GM19238 (cell line): Measurements from ENCODE around the gene C11orf42.
"Not testable (repeated sequence)": the region's sequence is repeated elsewhere in the genome, so short reads cannot be mapped to it uniquely, and the experiment has no call there.

Experiments used
- DNase-seq: peaks from one replicate; pipeline ENCODE4 v3.0.0; 2011; ENCODE audit warnings: low spot score; ENCODE audit not compliant: insufficient read length

C11orf42 gene

DNA sequence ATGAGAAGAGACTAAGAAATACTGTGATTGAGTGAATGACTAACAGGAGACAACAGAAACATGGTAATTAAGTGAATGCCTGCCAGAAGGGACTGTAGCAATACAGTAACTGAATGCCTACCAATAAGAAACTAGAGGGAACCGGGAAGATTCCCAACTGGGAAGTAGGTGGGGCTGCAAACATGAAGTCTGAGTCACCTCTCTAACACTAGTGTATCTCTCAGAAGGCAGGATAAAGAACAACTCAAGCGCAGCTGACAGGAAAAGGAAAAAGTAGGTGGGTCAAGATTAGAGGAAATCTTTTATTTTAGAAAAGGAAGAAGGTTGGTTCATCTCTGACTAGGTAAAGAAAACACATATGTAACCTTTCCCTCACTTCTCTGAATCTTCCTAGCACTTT is 14.0 kb downstream of the C11orf42 start:
- no peak for DNase-seq

GRCh38 chr11:6223854-6224253 is 18.5 kb downstream of the C11orf42 start:
- DNase-seq: no peak

- no peak for DNase-seq
Observed at GRCh38 chr11:6224421-6224820, 19.1 kb downstream of the C11orf42 start.

DNA sequence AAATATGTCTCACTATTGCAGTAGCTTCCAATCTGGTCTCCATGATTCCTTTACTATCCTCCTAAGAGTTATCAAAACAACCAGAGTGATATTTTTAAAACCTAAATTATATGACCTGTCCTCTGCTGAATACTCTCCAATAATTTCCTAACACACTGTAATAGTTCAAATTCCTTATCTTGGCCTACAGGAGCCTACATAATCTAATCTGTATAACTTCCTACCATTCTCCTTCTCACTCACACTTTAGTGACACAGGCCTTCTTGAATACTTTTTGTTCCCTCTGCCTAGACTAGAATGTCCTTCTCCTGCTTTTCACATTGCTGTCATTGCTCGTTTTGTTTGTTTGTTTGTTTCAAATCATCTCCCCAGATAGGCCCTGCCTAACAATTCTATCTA is 19.7 kb downstream of the C11orf42 start:
- DNase-seq: no peak

DNA sequence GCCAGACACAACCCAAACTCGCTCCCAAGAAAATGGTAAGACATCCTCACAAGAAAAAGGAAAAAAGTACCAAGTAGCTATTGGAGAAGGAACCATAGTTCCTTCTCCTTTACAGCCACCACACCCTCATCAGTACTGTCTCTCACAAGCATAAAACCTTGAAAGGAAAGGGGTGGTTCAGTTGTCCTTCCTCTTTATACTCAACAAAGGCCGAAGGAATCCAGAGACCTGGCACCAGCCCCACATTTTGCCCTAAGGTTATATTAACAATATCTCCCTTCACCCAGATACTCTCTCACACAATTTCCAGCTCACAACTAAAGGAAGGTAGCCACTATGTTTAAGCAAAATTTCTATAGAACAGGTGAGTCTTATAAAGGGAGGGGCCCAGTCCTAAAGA is 20.5 kb downstream of the C11orf42 start:
- no peak for DNase-seq

DNA sequence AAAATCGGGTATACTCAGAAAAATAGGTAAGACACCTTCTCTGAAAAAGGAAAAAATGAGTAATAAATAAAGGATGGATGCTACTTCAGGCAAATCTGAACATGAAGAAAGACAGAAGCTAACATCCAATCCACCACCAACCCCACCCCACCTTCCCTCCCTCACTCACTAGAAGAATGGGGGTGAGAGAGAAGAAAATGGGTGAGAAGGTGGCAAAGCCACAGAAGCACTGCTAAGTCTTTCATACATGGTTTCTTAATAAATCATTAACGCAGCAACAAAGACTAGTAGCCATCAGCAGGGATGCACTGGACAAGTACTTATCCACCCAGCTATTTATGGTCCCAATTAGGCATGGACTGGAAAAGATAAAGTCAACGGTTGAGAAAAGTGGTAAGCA is 23.2 kb downstream of the C11orf42 start:
- DNase-seq: no peak

DNA sequence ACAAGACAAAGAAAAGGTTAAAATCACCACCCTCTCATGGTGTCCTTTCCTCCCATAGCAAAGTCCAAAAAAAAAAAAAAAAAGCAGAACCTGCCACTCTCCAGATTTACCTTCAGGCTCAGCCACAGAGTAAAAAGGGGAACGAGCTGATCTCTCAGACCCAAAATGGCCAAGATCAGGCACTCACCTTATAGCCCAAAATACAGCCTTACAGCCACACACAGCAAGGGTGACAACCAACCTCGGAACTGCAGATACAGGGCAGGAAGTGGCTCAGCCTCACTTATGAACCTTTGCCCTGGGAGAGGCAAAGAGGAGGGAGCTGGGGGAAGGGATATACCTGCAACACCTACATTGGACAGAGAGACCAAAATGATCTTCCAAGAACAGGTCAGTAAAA is 24.6 kb downstream of the C11orf42 start:
- no peak for DNase-seq

DNA sequence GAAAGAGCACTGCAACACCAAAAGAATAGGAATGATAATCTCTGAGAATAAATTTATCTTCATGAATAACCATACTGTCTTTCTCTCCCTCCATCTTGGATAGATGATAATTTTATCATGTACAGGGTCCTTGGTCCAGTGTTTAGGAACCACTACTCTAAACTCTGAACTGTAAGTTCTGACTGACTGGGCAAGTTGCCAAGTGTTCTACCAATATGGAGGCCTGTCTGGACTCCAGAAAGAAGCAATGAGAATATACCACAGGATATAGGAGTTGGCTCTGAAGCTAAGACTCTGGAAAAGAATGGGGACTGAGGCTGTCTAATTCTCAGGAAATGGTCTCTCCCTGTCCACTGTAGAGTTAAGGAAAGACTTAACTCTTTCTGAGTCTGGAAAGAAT is 27.5 kb downstream of the C11orf42 start:
- no peak for DNase-seq

GRCh38 chr11:6233984-6234386 is 28.6 kb downstream of the C11orf42 start:
- DNase-seq: no peak

DNA sequence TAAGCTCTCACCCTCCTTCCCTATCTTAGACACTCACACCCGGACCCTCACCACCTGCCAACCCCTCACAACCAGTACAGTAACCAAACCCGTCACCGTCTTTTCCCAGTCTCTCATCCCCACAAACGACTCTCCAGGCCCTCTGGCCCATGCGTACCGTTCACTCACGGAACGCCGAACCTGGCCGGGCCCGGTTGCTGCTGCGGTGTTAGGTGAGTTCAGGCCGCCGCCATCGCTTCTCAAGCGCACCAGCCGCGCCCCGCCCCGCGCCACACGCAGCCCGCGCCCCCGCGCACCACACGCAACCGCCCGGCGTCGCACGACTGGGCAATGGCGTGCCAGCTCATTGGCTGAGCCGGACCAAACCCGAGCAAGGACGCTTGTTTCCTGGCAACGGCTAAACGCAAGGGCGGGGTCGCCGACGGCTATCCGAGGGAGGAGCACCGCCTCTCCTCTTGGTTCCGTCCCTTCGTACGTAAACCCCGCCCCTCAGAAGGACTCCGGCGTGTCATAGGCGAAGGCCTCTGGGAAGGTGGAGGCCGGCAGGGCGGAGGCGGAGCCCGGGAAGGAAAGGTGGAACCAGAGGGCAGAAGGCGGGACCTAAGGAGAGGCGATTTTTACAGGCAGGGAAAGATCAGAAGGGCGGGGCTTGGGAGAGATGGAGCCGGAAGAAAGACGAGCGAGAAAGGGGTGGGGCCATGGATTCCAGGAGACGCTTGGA is 29.2 kb downstream of the C11orf42 start, which contains the start of gene FHIP1B:
Gene FHIP1B, minus strand, starts transcription at position 250 of the 721 bp plus-strand sequence. CDS start 10,120 bp downstream, outside the sequence.
- DNase-seq: peak; percentile 92

- DNase-seq: no peak
Observed at GRCh38 chr11:6237266-6237665, 31.9 kb downstream of the C11orf42 start.

GRCh38 chr11:6237761-6238302 is 32.5 kb downstream of the C11orf42 start:
- no peak for DNase-seq

- no peak for DNase-seq
Observed at GRCh38 chr11:6238902-6239301, 33.5 kb downstream of the C11orf42 start, which contains the start of gene CNGA4. TSS of gene CNGA4 (plus strand) at chr11:6239089. CDS start at chr11:6239207, 118 bp downstream.

- DNase-seq: no peak
Observed at GRCh38 chr11:6240139-6240538, 34.8 kb downstream of the C11orf42 start.

GRCh38 chr11:6240781-6241180 is 35.4 kb downstream of the C11orf42 start:
- DNase-seq: no peak

DNA sequence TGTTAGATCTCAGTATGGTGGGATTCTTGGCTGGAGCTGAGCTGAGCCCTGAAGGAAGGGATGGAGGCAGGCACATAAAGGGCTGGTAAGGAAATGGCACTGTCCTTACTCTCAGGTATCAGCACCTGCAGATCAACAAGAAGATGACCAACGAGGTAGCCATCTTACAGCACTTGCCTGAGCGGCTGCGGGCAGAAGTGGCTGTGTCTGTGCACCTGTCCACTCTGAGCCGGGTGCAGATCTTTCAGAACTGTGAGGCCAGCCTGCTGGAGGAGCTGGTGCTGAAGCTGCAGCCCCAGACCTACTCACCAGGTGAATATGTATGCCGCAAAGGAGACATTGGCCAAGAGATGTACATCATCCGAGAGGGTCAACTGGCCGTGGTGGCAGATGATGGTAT is 36.0 kb downstream of the C11orf42 start:
- no peak for DNase-seq

DNA sequence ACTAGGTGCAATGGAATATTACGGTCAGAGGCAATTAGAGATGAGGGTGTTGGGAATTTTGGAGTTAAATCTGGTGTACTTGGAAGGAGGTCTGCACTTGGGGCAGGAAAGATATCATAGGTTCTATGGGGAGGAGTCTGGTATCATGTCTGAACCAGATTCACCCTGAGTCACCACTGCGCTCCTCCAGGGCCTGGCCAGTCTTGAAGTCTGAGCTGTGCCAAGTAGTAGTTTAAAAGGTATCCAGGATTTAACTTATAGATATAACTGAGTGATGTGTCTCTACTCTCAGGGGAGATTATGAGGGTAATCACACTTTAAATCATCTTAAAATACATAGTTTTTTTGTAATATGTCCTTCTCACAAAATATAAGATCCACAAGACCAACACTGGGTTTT is 40.2 kb downstream of the C11orf42 start:
- DNase-seq: no peak

DNA sequence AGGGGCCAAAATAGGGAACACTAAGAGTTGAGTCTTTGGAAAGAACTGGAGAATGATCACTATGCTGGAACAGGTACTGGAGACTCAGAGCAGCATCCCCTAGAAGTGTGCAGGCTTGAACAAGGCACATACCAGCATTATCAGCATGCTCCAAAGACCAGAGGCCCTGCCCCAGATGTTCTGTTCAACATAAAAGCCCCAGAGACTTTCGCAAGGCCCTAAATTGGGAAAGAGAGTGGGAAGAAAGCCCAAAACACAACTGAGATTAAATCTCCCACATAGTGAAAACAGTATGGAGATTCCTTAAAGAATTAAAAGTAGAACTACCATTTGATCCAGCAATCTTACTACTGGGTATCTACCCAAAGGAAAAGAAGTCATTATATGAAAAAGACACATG is 42.9 kb downstream of the C11orf42 start:
- no peak for DNase-seq

DNA sequence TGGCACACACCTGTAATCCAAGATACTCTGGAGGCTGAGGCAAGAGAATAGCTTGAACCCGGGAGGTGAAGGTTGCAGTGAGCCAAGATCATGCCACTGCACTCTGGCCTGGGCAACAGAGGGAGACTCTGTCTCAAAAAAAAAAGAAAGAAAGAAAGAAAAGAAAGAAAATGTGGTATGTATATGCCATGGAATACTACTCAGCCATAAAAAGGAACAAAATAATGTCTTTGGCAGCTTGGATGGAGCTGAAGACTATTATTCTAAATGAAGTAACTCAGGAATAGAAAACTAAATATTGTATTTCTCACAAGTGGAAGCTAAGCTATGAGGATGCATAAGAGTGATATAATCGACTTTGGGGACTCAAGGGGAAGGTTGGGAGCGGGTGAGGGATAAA is 43.5 kb downstream of the C11orf42 start:
- DNase-seq: not testable (repeated sequence)

- DNase-seq: no peak
Observed at GRCh38 chr11:6249770-6250555, 44.6 kb downstream of the C11orf42 start.

GRCh38 chr11:6251120-6251733 is 45.9 kb downstream of the C11orf42 start:
- DNase-seq: peak; percentile 35

DNA sequence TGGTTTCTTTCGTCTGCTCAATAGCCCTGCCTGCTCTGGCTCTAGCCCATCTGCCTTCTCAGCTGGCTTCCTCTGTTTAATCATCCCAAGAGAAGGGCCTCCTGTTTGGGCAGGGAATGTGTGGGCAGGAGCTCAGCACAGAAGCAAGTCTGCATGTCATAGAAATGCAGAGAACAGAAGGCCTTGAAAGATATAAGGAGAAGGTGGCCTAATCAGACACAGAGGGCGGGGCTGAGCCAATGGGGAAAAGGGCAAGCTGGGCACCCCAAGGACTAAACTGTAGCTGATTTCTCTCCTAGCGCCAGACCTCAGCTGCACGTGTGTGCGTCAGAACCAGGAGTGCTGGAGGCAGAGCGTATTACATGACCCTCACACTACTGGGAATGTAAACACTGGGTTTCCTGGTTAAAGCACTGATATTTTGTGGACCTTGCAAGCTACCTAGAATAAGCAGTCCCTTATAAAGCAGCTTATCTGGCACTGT is 46.7 kb downstream of the C11orf42 start:
- no peak for DNase-seq
